ENCODE data around the gene ANKRD44.
"Not testable (repeated sequence)": the region's sequence is repeated elsewhere in the genome, so short reads cannot be mapped to it uniquely, and the experiment has no call there.

ANKRD44 gene

DNA sequence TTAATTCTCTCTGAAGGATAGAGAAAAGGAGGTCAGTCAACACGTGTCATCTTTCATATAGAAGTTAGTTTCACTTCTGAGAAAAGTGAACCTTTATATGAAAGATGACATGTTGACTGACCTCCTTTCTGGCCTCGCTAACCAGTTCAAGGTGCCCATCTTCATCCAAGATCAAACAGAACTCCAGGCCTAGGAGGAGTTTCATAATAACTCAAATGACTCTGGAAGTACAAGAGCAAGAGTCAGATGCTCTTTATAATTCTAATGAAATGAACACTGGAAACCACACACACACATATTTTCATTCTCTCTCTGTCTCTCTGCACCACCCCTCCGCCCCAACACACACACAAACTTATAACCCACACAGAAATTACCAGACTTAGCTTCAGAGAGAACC is 16.3 kb downstream of the ANKRD44 start:
- in situ Hi-C loops (cut with MboI; ENCODE audit: low sequenced_read_pairs), result no loop called here

DNA sequence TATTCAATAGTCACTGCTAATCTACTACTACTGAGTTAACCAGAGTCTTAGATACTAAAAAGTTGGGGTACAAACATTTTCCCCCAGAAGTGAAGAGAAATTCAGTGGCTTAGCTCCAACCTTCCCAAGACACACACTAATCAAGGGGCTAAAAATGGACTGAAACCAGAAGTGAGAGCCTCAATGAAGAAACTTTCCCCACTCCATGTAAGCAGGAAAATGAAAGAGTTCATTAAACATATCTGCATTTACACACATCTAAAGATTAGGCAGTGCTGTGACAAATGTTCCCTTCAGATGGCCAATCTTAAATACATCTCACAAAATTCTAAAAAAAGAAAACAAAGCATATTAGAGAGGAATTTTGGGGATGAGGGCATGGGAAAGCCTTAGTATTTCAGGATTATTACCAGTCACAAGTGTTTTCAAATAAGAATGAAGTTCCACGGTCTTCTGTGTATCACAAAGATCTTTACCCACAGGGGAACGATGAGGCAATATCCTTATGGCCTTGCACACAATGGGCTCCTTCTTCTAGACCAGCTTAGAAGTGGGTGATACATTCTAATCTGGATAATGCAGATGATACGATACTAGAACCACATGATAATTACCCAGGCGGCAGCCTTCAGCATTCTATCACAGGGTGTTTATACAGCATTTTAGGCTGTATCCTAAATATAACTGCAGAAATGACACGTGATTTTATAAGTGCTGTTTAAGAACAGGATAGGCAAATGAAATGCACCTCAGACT is 17.1 kb downstream of the ANKRD44 start:
- in situ Hi-C loops (cut with MboI; ENCODE audit: low sequenced_read_pairs), result no loop called here

DNA sequence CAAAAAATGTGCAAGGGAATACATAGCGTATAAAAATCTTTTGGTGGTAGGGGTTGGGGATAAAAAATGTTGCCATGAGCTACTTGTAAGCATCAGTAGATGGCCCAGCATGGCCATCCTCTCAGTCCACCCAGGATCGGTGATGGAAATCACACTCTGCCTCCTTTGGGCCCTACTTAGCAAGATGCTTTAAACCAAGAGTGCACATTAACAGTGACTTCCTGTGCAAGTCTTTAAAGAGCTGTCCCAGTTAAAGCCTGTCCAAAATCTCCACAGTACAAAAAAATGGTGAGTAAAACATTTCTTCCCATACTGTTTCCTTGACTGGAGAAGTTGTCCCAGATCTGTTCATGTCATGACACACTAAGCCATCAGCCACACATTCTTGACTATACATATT is 18.0 kb downstream of the ANKRD44 start:
- in situ Hi-C loops (cut with MboI; ENCODE audit: low sequenced_read_pairs), result no loop called here

DNA sequence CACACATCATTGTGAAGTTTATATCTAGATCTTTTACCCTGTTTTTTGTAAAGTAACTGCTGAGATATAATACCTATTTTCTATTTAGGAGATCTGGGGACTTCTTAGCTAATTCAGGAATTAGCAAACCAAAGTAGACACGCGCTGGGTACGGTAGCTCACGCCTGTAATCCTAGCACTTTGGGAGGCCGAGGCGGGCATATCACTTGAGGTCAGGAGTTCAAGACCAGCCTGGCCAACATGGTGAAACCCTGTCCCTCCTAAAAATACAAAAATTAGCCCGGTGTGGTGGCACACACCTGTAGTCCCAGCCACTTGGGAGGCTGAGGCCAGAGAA is 23.0 kb downstream of the ANKRD44 start:
- in situ Hi-C loops (cut with MboI; ENCODE audit: low sequenced_read_pairs), result not testable (repeated sequence)

- in situ Hi-C loops (cut with MboI; ENCODE audit: low sequenced_read_pairs), result no loop called here
Observed at GRCh38 chr2:197286805-197287595, 23.6 kb downstream of the ANKRD44 start.

GRCh38 chr2:197285361-197285760 is 25.2 kb downstream of the ANKRD44 start:
- in situ Hi-C loops (cut with MboI; ENCODE audit: low sequenced_read_pairs), result no loop called here

GRCh38 chr2:197284956-197285355 is 25.6 kb downstream of the ANKRD44 start:
- in situ Hi-C loops (cut with MboI; ENCODE audit: low sequenced_read_pairs), result no loop called here

GRCh38 chr2:197281421-197281820 is 29.2 kb downstream of the ANKRD44 start:
- in situ Hi-C loops (cut with MboI; ENCODE audit: low sequenced_read_pairs), result no loop called here

- in situ Hi-C loops (cut with MboI; ENCODE audit: low sequenced_read_pairs), result no loop called here
Observed at GRCh38 chr2:197280015-197280702, 30.4 kb downstream of the ANKRD44 start.

DNA sequence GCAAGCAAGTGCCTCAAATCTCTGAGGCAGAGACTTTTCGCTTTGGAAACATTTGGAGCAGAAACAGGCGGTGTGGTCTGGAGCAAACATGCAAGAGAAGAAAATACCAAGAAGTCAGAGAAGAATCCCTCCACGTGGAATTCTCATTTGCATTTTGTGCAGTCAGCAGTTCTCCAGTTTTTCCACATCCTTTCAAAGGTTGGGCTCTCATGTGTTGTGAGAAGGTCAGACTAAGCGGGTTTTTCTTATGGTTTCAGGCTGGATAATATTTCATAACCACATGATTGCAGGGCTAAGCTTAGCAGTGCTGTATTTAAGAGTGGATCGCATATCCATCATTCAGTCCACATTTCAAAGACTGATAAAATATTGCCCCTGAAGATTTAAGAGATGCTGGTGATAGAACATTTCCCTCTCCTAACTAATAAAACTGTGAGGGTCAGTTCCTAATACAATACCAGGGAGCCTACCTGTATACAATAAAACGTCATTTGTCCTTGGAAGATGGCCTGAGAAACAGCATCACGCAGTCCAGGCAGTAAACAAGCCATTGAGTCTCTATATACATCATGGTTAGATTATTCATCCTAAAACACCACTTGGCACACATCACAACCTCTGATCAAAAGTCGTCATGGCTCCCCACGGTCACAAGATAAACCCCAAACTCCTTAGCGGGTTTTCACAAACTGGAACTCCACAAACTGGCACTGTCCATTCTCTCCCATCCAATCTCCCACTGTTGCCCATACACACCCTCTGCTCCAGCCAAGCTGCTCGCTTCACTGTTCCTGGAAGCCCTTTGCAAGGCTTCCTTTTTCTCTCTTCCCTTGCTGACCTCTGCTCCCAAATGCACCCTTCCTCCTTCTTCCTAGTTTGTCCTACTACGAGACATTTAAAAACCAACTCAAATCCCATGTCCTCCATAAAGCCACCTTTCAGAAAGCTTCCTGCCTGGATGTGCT is 31.5 kb downstream of the ANKRD44 start:
- in situ Hi-C loops (cut with MboI; ENCODE audit: low sequenced_read_pairs), result no loop called here

GRCh38 chr2:197277794-197278193 is 32.8 kb downstream of the ANKRD44 start:
- in situ Hi-C loops (cut with MboI; ENCODE audit: low sequenced_read_pairs), result no loop called here

DNA sequence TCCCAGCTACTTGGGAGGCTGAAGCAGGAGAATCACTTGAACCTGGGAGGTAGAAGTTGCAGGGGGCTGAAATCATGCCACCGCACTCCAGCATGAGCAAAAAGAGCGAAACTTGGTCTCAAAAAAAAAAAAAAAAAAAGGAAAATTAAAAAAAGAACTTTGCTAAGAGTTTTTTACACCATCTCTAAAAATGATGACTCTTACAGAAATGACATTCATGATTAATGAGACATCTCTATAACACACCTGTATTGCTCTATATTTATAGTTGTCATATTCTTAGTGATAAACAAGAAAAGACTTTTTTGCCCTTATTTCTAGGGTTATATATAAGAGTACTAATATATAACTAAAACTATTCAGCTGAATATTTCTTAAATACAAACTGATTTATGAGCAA is 34.4 kb downstream of the ANKRD44 start:
- in situ Hi-C loops (cut with MboI; ENCODE audit: low sequenced_read_pairs), result no loop called here

DNA sequence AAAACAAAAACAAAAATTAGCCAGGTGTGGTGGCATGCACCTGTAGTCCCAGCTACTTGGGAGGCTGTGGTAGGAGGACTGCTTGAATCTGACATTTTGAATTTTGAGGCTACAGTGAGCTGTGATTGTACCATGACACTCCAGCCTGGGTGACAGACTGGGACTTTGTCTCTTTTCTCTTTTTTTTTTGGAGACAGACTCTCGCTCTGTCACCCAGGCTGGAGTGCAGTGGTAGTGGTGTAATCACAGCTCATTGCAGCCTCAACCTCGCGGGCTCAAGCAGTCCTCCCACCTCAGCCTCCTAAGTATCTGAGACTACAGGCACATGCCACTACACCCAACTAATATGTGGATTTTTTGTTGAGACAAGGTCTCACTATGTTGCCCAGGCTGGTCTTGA is 35.6 kb downstream of the ANKRD44 start:
- in situ Hi-C loops (cut with MboI; ENCODE audit: low sequenced_read_pairs), result no loop called here

- in situ Hi-C loops (cut with MboI; ENCODE audit: low sequenced_read_pairs), result no loop called here
Observed at GRCh38 chr2:197274349-197274748, 36.2 kb downstream of the ANKRD44 start.

DNA sequence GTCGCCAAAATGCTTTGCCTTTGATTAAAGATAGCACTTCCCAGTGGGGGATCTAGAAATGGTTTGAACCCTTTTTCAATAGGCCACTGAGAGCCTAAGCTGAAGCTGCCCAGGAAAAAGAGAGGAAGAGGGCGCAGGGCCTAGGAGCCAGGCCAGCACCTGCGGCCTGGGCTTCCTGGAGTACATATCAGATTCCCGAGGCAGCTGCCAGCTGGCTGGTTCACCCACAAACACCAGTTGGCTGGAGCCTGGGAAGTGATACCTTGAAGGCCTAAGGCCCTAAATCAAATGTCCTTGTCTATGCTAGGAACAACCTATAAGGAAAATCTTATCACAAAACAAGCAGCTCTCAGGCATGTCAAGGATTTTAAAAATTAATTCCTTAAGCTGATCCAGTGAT is 37.1 kb downstream of the ANKRD44 start:
- in situ Hi-C loops (cut with MboI; ENCODE audit: low sequenced_read_pairs), result no loop called here

- in situ Hi-C loops (cut with MboI; ENCODE audit: low sequenced_read_pairs), result no loop called here
Observed at GRCh38 chr2:197270601-197271000, 40.0 kb downstream of the ANKRD44 start.

DNA sequence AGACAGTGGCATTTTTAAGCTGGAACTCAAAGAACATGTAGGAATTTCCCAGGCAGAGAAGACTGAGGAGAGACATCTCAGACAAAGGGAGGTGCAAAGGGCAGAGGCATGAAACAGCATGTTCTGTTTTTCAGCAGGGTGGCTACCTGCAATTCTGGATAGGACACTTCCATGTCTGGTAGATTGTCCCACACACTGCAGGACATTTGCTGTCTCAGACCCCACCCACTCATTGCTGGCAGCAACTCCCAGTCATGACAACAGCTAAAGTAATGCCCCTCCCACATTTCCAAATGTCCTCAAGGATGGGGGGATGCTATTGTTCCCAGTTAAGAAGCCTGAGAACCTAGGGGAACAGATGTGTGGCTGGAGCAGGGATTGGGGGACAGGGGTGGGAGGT is 40.8 kb downstream of the ANKRD44 start:
- in situ Hi-C loops (cut with MboI; ENCODE audit: low sequenced_read_pairs), result no loop called here

DNA sequence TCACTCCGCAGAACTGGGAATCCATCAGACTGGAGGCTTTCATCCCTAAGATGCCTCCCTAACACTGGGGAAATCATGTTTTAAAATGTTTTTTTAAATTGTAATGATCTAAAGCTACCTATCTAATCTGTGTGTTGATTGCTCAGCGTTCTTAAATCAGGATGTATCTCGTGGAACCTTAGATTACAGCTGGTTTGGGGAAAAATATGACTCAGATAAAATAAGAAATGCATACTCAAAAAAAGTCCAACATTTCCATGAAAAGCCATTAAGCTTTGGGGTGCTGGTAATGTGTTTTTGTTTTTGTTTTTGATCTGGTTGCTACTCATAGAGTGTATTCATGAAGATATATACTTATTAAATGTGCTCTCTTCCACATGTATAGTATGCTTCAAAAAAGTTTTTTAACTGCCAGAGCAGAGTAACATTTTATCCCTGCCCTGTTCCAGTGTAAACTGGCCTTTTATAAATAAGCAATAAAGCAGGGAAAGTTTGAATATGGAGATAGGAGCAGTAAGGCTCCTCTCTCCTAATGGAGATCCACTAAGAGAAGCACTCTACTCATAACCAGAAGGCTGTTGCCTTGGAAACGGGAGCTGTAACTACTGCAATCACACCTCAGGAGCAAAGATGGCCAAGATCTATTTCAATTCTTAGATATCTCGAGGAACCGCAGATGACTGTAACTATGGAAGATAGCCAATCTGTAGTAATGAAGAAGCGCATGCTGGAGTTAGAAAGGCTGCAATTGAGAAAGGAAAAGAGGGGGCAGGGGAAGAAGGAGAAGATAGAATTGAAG is 41.6 kb downstream of the ANKRD44 start:
- in situ Hi-C loops (cut with MboI; ENCODE audit: low sequenced_read_pairs), result no loop called here

DNA sequence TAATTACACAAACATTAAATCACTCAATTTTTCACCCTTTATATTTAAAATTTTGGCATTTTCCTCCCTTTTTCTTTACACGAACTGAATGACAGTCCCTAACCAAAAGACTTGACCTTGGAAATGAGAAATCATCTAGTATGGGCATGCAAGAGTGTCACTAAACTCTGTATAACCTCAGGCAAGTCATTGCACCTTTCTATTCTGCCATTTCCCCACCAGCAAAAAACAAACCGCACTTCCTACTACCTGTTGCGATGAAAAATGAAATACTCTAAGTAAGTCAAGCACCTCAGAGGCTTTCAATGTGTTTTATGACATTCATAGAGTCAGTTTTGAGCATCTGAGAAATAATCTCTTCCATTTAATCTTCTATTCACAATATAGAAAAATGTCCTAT is 44.1 kb downstream of the ANKRD44 start:
- in situ Hi-C loops (cut with MboI; ENCODE audit: low sequenced_read_pairs), result no loop called here

- in situ Hi-C loops (cut with MboI; ENCODE audit: low sequenced_read_pairs), result no loop called here
Observed at GRCh38 chr2:197265924-197266323, 44.7 kb downstream of the ANKRD44 start.

All from HL-60/S4 treated with retinoic acid at 250 ng/mL for 4 days and 3 days (cell line).